Occipital lobe (tissue), 2 donors: ENCODE results near the gene PARP1. TPM values are rescaled to one million over a fixed set of nuclear protein-coding genes. Genes with fewer than 3 reads are reported as not detected.
"Not testable (repeated sequence)": the region's sequence is repeated elsewhere in the genome, so short reads cannot be mapped to it uniquely, and the experiment has no call there.

ENCODE experiments used
- DNase-seq: peaks from one replicate; lab custom pipeline; 2025; lab: John Stamatoyannopoulos, UW
- total RNA-seq: library from RNA; depleted of rRNA; stranded (reverse); fragments of >200 nt; gene quantifications from one replicate; pipeline ENCODE4 v1.2.3, GENCODE V29; 2014

The PARP1 gene
- total RNA-seq, 1 donor from 2014 or later, result 104 TPM

GRCh38 chr1:226355016-226355415 is 52.9 kb downstream of the PARP1 start:
- DNase-seq, result no peak

- no peak for DNase-seq
These were observed 54.0 kb downstream of the PARP1 start for GRCh38 chr1:226353698-226354525.

DNA sequence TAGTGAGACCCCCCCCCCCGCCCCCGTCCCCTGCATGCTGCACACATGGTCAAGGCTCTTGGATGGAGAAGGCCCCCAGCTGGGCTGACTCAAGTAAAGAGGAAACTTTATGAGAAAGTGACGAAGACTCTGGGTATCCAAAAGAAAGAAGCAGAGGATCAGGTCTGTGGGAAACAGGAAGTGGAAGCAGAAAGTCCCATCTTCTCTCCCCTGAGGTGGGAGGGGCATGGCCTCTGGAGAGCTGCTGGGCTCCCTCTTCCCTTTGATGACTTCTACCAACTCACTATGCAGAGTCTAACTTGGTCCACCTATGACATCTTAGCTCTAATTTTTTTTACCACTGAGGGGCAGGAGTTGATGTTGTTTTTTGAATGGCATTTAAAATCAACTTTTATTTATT is 56.2 kb downstream of the PARP1 start:
- no peak for DNase-seq

DNA sequence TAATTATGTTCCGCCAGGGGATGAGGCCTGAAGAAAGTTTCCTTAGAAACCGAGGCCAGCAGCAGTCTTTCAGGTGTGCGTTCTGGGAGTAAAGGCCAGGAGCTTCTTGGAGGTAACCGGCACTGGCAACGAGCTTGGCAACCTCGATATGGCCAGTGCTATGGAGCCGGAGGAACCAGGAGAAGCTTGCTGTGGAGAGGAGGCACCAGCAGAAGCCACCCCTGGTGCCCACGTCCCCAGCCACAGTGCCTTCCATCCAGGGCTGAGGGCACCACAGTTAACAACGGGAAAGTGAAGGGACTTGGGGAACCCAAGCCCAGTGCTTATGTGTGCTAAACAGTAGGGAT is 57.4 kb downstream of the PARP1 start:
- DNase-seq, result no peak

DNA sequence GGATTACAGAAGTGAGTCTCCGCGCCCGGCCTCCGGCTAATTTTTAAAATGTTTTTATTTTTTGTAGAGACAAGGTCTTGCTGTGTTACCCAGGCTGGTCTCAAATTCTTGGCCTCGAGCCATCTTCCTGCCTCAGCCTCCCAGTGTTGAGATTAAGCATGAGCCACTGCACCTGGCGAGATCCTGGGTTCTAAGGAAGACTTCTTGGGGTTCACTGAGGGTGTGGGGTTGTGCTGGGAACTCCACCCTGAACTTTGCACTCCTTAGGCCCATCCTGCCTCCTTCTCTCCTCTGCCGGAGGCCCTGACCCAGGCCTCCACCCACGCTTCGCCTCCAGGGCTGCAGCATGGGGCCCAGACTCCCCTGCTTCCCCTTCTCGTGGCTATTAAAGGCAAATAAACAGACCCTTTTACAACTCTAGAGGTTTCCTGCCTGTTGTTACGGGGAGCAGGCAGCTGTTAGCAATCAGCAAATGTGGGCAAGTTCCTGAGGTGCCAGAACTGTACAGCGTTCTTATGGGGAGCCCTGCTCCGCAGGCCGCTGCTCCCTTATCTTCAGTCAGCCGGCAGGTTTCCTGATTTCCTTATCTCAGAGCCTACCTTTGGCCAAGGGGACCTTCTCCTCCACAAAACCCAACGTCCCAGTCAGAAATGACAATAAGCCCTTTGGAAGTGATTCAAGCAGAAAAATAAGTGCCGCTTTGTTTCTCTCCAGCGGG is 57.9 kb downstream of the PARP1 start:
- DNase-seq, result no peak

DNA sequence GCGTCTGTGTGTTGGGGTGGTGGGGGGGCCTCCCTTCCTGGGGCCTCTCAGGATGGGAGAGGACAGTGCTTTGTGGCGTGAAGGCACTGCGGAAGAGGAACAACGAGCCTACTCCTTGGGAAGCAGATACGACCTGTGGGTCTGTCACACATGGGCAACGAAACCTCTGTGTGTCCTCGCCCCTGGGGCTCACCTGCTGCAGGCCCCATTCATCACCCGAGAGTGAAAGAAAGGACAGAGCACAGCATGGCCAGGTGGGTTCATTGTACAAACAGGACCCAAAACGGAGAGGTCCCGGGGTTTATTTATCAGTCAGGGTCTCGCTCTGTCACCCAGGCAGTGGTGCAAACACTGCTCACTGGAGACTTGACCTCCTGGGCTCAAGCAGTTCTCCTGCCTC is 58.8 kb downstream of the PARP1 start:
- DNase-seq, result no peak

- no peak for DNase-seq
These were observed 63.2 kb downstream of the PARP1 start for GRCh38 chr1:226344441-226345259.

- no peak for DNase-seq
These were observed 65.2 kb downstream of the PARP1 start for GRCh38 chr1:226342656-226343055.

- DNase-seq, result not testable (repeated sequence)
These were observed 67.8 kb downstream of the PARP1 start for GRCh38 chr1:226340111-226340510.

- no peak for DNase-seq
These were observed 70.5 kb downstream of the PARP1 start for GRCh38 chr1:226337276-226337875.

DNA sequence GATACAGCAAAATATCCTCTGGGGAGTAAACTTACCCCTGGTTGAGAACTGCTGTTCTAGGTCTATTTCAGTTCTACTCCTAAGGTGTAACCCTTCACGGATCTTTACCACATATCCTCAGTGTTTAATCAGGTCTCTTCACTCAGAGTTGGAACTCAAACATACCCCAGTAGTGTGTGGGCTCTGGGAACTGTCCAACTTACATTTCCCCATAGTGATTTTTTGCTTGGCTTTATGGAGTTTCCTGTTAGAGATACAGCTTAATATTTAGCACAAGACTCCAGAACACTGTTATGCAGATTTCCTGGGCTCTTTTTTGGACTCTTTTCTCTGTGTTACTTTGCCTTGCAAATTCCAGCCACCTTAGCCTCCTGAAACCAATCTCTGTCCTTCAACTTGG is 72.2 kb downstream of the PARP1 start:
- no peak for DNase-seq

DNA sequence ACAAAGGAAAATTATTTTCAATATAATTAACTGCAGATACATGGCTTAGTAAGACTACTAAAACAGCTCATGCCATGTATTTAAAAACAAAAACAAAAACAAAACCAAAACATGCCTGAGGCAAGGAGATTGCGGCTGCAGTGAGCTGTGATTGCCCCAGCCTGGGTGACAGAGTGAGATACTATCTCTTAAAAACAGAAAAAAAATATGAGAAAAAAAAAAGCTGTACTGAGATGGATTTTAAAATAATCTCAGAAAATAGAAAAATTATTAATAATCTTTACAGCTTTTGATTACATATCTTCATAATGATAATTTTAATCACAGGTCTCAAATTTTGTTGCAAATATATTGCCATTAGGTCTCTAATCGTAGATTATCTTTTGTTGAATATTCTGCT is 74.9 kb downstream of the PARP1 start:
- no peak for DNase-seq

DNA sequence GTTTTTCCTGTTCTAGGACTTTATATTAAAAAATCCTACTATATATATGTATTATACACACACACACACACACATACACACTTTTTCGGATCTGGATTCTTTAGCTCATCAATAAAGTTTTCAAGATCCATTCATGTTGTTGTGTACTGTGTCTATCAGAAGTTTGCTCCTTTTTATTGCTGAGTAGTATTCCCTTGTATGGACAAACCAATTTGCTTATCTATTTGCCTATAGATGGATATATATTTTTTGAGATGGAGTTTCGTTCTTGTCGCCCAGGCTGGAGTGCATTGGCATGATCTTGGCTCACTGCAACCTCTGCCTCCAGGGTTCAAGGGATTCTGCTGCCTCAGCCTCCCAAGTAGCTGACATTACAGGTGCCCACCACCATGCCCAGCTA is 78.7 kb downstream of the PARP1 start:
- DNase-seq, result no peak

- no peak for DNase-seq
These were observed 80.1 kb downstream of the PARP1 start for GRCh38 chr1:226327761-226328162.

DNA sequence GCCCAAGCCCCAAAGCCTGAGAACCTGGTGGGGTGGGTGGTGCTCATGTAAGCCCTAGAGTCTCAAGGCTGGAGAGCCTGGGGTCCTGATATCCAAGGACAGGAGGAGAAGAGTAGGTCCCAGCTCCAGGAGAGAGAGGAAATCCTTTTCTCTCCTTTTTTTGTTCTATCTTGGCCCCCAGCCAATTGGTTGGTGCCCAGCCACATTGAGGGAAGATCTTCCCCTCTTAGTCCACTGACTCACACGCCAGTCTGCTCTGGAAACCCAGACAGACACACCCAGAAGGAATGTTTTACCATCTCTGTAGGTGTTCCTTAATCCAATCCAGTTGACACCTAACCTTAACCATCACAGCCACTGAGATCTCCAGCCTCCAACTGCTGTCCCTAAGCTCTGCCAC is 82.7 kb downstream of the PARP1 start:
- no peak for DNase-seq

- DNase-seq, result no peak
These were observed 83.4 kb downstream of the PARP1 start for GRCh38 chr1:226324479-226324878.

DNA sequence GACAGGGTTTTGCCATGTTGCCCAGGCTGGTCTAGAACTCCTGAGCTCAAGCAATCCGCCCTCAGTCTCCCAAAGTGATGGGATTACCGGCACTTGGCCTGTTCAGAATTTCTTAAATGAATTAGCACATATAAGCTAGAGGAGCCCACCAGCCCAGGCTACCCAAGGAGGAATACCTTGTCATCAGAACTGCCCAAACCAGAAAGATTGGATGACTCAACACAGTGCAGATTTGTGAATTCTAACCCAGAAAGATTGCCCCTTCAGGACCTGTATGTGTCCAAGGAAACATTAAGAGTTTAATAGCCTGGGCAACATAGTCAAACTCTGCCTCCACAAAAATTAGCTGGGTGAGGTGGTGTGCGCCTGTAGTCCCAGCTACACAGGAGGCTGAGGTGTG is 84.9 kb downstream of the PARP1 start:
- DNase-seq, result no peak

DNA sequence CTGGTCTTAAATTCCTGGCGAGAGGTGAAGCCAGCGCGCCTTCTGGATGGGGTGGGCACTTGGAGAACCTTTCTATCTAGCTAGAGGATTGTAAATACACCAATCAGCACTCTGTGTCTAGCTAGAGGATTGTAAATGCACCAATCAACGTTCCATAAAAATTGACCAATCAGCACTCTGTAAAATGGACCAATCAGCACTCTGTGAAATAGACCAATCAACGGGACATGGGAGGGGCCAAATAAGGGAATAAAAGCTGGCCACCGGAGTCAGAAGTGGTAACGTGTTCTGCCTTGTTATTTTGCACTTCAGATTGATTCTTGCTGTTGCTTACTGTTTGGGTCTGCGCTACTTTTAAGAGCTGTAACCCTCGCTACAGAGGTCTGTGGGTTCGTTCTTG is 87.0 kb downstream of the PARP1 start:
- no peak for DNase-seq

DNA sequence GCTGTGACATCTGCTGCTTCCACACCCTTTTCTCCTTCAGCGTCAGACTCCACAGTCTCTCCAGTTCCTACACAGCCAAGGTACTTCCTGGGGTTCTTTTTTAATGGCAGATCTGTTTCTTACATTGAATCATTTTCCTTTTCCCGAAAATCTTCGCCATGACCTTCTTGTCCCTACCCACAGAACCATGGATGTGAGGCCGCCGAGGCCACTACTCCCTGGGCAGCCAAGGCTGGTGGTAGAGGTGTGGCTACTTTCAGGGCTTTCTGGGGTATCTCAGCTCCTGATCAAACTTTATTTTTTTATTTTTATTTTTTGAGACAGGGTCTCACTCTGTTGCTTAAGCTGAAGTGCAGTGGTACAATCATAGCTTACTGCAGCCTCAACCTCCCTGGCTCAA is 89.4 kb downstream of the PARP1 start:
- no peak for DNase-seq

- no peak for DNase-seq
These were observed 93.8 kb downstream of the PARP1 start for GRCh38 chr1:226314055-226314454.

DNA sequence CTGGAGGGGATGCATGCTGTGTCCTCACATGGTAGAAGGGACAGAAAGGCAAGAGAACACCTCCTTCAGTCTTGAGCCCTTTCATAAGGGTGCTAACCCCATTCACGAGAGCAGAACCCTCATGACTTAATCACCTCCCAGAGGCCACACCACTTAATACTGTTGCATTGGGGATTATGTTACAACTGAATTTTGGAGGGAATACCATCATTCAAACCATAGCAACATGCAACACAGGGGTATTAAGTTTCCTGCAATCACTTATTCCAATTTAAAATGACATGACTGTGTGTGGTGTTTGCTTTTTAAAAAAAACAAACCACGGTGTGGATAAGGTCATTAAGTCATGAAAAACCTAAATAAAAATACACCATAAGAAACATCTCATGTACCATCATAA is 95.8 kb downstream of the PARP1 start:
- DNase-seq, result no peak

GRCh38 chr1:226311376-226311775 is 96.5 kb downstream of the PARP1 start:
- no peak for DNase-seq
